T-helper 9 cell (primary cell): ENCODE data around the gene DCHS2.
"Not testable (repeated sequence)": the region's sequence is repeated elsewhere in the genome, so short reads cannot be mapped to it uniquely, and the experiment has no call there.

Experiments used
- DNase-seq: peaks from one replicate; pipeline ENCODE4 v3.0.0-alpha.2; 2020

The DCHS2 gene

GRCh38 chr4:154310578-154310977 lies 181.0 kb downstream of the DCHS2 start:
- DNase-seq: no peak

GRCh38 chr4:154308207-154308606 lies 183.4 kb downstream of the DCHS2 start:
- DNase-seq: no peak

DNA sequence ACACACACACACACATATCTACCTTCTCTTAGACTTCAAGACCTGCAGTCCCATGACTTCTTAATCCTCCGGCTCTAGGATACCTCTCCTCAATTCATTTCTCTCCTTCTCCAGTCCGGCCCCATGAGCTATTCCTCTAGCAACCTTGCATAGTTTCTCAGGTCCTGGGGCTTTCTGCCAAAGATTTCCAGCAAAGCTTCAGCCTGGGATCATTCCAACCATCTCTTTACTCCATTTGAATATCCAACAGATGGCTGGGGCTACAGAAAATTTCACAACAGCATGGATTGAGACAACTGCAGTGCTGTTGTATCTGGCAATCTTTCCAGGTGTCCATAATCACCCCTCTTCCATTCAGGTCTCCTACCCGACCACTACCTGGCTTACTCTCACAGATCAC lies 184.1 kb downstream of the DCHS2 start:
- DNase-seq: no peak

GRCh38 chr4:154305616-154306015 lies 186.0 kb downstream of the DCHS2 start:
- no peak for DNase-seq

GRCh38 chr4:154304679-154305078 lies 186.9 kb downstream of the DCHS2 start:
- no peak for DNase-seq

GRCh38 chr4:154294652-154295350 lies 196.8 kb downstream of the DCHS2 start:
- no peak for DNase-seq

DNA sequence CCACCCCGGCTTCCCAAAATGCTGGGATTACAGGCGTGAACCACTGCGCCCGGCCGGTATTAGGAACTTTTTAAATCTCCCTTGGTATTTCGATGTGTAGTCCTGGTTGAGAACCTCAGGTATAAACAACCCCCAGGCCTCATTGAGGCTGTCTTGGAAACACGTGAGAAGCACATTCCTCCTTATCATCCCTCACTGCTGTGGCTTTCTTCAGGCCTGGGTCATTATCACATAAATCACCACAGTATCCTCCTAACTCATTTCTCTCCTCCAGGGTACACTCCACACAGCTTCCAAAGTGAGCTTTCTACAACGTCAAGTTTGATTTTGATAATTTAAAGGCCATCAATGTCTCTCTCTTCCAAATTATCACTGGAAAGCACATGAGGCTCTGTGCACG lies 198.2 kb downstream of the DCHS2 start:
- DNase-seq: no peak

DNA sequence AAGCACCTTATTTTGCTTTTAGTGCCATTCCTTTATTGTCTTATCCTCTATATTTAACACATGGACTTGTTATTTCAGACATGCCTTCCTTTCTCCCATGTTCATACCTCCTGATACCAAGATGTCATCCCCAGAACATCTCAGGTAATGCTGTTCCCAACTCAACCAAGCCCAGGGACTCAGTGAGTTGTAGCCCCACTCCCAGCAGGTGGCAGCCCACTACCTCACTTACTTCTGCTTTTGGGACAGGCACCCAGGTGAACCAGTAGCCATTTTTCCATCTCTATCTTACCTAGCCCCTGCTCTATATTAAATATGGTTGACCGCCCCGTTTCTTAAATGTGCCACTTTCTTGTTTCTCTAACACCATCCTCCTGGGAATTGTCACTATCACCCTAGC lies 199.0 kb downstream of the DCHS2 start:
- no peak for DNase-seq

DNA sequence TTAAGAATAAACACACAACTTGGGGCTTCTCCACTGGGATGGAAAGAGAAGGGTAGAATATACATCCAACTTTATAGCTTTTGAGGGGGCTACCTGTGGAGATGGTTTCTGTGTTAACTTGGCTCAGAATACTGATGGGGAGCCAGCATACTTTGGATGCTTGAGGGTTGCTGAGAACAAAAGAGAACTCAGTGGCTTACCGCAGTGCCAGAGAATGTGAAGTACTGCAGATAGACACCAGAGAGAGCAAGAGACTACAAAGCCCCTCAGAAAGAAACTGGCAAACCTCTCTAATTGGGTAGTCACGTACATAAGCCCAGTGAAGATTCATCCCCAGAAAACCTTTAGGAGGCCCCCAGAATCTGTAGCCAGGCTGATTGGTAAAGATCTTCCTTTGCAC lies 214.4 kb downstream of the DCHS2 start:
- DNase-seq: no peak

DNA sequence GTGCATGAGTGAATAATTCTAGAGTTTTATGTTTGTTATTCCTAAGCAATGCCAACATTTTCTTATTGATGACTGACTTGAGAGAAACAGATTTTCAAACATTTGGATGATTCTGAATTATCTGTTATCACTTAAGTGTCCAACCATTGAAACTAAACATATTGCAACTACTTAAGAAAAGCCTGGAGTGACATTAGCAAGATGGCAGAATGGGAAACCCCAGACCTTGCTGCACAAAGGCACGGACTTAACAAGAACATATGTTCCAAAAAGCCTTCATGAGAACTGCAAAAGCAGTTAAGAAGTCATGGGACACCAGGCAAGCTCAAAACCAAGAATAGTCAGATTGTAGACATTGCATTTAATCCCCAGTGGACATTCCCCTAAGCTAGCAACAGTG lies 215.1 kb downstream of the DCHS2 start:
- no peak for DNase-seq

DNA sequence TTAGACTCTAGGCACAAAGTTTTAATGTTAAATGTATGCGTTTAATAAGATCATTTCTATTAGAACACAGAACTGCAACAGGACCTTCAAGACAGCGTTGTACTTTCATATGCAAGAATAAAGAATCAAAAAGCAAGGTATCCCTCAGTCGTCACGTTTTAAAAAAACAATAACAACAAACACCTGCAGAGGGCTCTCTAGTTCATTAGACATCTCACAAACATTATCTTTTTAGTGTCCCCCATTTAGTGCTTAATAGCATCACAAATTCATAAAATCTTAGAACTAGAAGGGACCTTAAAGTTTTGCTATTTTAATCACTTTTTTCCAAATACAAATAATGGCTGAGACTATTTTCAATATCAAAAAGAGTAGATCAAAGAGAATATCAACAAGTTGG lies 236.6 kb downstream of the DCHS2 start:
- no peak for DNase-seq

DNA sequence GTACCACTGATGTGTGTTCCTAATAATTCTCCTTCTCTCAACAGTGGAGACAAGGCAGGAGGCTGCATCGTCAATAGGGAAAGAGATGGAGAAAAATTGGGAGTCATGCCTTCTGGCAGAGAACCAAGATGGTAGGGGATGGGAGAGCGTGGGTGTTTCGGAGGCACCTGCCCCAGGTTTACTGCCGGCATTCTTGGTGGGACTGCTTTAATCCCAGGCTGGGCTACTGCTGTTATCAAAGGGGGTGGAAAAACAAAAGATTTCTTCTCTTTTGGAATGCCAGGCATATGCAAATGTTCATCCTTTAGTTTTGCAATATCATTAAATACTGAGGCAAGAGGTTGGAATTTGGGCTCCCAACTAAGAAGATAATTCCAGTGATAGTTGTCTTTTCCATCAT lies 257.0 kb downstream of the DCHS2 start:
- DNase-seq: no peak

DNA sequence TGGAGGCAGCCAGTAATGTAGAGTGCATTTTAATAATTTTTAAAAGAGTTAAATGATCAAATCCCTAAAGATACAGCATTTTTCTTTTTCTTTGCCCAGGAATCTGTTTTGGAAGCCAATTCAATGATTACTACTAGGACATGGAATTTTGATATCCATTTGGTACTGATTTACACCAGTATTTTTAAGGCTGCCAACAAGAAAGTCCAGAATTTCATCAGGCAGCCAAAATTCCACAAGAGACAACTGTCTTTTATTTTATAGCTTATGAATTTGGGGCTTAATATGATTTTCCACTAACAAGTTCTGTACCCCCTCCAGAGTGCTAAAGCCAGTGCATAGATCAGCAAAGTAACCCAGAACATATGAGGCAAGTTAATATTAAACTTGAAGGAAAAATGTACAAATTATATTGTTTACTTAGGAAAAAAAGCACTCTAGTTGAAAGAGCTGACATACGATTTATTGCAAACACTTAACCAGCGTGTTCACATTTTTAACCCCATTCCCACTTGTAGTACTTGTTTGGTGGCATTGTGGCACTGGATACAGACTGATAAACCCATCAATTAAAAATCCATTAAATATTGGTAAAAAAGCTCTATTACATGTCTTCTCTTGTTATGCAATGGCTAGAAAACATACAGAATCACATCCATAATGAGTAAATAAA lies 259.7 kb downstream of the DCHS2 start:
- no peak for DNase-seq

DNA sequence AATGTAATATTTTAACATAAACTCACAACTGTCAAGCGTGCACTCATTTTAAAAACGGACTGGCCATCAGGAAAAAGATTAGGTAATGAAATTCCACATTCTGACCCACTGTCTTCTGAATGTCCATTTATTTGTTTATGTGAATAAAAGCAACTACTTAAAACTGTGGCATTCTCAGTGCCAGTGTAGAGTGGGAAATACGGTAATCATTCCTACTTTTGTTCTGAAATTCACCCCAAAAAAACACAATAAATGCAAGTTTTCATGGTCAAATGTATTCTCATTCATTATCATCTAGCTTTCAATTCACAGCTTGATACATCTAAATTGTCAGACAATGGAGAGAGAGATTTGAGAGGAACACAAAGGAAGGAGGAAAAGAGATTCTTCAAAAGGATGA lies 260.9 kb downstream of the DCHS2 start:
- DNase-seq: no peak

- no peak for DNase-seq
Observed at GRCh38 chr4:154230091-154230490, 261.5 kb downstream of the DCHS2 start.

DNA sequence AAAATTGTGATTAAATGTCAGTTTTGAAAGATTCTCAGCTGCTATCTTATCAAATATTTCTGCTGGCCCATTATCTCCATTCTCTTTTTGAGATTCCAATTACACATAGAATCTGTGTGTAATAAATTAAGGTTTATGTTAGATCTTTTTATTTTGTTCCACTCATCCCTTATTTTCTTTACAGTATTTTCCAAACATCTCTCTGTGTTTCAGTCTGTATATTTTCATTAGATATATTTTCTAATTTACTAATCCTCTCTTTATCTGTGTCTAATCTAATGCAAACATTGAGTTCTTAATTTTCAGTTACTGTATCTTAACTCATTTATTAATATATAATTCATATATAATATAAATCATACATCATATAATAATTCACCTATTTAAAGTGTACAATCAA lies 268.7 kb downstream of the DCHS2 start:
- DNase-seq: no peak

- DNase-seq: no peak
Observed at GRCh38 chr4:154218051-154218450, 273.5 kb downstream of the DCHS2 start.

- DNase-seq: not testable (repeated sequence)
Observed at GRCh38 chr4:154217384-154217783, 274.2 kb downstream of the DCHS2 start.

DNA sequence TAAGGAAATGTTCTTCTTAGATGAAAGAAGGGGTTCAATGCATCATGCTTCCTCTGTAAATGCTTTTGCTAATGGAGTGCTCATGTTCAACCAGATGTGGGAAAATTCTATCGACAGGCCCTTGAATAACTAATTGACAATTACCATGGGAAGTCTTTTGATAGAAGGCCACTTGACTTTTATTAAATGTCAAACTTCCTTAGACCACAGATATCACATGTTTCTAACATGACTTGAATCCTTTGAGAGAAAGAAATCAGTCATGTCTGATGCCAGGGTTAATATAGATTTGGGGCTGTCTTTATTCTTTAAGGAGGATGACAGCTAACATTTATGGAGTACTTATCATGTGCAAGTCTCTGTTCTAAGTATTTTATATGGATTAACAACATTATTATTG lies 280.1 kb downstream of the DCHS2 start:
- no peak for DNase-seq

DNA sequence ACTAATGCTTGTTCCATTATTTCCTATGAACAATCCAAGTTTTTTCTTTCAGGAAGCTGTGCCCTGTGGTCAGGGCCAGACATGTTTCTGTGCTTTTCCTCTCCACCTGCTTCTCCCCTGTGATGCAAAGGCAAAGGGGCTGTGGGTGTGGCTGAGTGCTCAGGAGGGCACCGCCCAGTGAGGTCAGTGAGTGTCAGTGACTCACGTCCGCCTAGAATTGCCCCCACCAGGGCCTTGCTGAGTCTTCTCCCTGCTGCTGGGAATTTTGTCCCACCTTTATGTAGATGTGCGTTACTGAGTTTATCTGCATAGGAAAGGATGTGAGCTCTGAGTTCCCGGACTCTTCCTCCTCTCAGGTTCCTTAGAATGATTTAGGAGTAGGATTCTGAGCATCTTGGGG lies 283.2 kb downstream of the DCHS2 start:
- no peak for DNase-seq

DNA sequence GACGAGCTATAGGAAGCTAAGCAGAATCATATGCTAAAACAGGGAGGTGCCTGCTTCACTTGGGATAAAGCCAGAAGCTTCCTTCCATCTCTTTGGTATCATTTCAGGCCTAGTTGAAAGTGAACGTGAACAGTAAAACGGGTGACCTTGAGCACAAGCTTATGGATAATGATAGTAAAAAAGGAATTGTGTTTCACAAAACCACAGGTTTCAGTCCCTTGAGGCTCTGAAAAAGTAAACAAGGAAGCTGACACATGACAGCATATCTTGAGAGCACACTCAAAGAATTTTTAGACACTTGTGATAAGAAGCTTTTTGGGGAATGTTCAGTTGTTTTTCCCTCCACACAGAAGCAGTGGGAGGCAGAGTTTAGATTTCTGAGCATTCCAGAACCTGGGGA lies 286.1 kb downstream of the DCHS2 start:
- no peak for DNase-seq

DNA sequence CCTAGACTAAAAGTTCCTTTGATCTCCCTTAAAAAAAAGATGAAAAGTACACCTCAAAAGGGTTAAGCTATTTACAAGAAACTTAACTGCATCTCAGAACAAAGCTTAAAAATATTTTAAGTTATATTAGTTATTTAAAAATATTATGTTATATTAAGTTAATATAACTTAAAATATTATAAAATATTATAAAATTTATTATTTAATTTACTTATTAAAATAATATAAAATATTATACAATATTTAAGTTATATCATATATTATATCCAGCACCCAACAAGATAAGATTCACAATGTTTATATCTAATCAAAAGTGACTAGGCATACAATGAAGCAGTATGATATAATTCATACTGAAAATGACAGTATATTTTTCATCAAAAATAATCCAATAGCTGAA lies 296.9 kb downstream of the DCHS2 start:
- DNase-seq: no peak

- no peak for DNase-seq
Observed at GRCh38 chr4:154192585-154192984, 299.0 kb downstream of the DCHS2 start.

GRCh38 chr4:154189346-154189745 lies 302.3 kb downstream of the DCHS2 start:
- no peak for DNase-seq

DNA sequence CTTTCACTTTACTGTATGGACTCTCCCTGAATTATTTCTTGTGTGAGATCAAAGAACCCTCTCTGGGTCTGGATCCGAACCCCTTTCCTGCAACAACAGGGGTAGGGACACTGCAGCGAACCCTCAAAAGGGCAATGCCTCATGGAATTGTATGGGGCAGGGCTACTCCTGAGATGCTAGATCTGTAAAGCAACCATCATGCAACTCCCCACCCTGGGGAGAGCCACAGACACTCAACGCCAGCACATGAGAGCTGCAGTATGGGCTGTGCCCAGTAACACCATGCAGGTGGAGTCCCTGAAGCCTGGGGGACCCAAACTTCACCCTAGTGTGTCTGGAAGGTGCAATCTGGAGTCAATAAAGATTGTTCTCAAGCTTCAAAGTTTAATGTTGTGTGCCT lies 304.7 kb downstream of the DCHS2 start:
- no peak for DNase-seq
